IPS DF 6.9 (cell line): ENCODE data around the gene HS6ST2.

Experiments
- DNase-seq: peaks from one replicate; pipeline ENCODE4 v3.0.0-alpha.2; 2013; ENCODE audit warnings: low read depth, low spot score
- H3K27ac ChIP-seq: one replicate; pipeline ENCODE4 v1.5.1; 2013; ENCODE audit warnings: low read length, control low read depth
- H3K27me3 ChIP-seq: 2 replicates; pipeline ENCODE4 v1.6.1; 2013; ENCODE audit warnings: mild to moderate bottlenecking, low read length; ENCODE audit not compliant: control insufficient read depth, insufficient read depth
- H3K36me3 ChIP-seq: 2 replicates; pipeline ENCODE4 v1.6.1; 2013; ENCODE audit warnings: low read length; ENCODE audit not compliant: control insufficient read depth, insufficient read depth
- H3K4me1 ChIP-seq: 2 replicates; pipeline ENCODE4 v1.6.1; 2013; ENCODE audit warnings: low read length; ENCODE audit not compliant: control insufficient read depth, insufficient read depth
- H3K4me3 ChIP-seq: 2 replicates; pipeline ENCODE4 v1.5.1; 2013; ENCODE audit warnings: mild to moderate bottlenecking, low read length
- H3K9me3 ChIP-seq: 2 replicates; pipeline ENCODE4 v1.6.1; 2013; ENCODE audit warnings: low read length, inconsistent platforms; ENCODE audit not compliant: control insufficient read depth, insufficient read depth
- WGBS: extraction: QIAGEN DNeasy Blood & Tissue Kit; methylation state at CpG from one replicate; pipeline ENCODE4 v1.1.7; 2013; ENCODE audit warnings: mixed read lengths, missing lambda C conversion rate; ENCODE audit not compliant: insufficient read length, insufficient coverage; 5-methylcytosine and 5-hydroxymethylcytosine counted together

The HS6ST2 gene

GRCh38 chrX:132576939-132577338, 381.5 kb downstream of the HS6ST2 start:
- no peak overlapping the region for H3K27ac ChIP-seq
- H3K4me1 ChIP-seq = no peaks in the 10 kb centered on the region
- H3K4me3 ChIP-seq = no peak overlapping the region
- no CpG with 5 or more reads among the region's 2 CpGs for WGBS
- H3K27me3 ChIP-seq = no peaks in the 10 kb centered on the region
- no peaks in the 10 kb centered on the region for H3K9me3 ChIP-seq
- DNase-seq = no peak
- no peaks in the 10 kb centered on the region for H3K36me3 ChIP-seq
